Effector memory CD8-positive, alpha-beta T cell (primary cell): ENCODE results near the gene MRPL37.

Experiments used
- ATAC-seq: fragments of 150-1000 bp; cut with Tn5 transposase; replicated peaks from 2 replicates; pipeline ENCODE4 v1.10.0; 2021; ENCODE audit warnings: mild to moderate bottlenecking, moderate library complexity
- DNase-seq, 3 experiments: peaks; one replicate each; pipeline ENCODE4 v3.0.0; 2021
- H3K27ac Mint-ChIP-seq, 2 donors: one replicate each; pipeline ENCODE4 v1.8.0; 2022; ENCODE audit warnings: mild to moderate bottlenecking in 2 of 2, mixed read lengths in 2 of 2, moderate library complexity in 2 of 2
- H3K27me3 Mint-ChIP-seq, 2 donors: one replicate each; pipeline ENCODE4 v1.8.0; 2022; ENCODE audit warnings: mixed read lengths in 2 of 2
- H3K36me3 Mint-ChIP-seq: one replicate; pipeline ENCODE4 v1.8.0; 2022; ENCODE audit warnings: mild to moderate bottlenecking, moderate library complexity, mixed read lengths; ENCODE audit not compliant: insufficient read depth
- H3K4me1 Mint-ChIP-seq, 2 donors: one replicate each; pipeline ENCODE4 v1.8.0; 2022; ENCODE audit warnings: low read depth in 2 of 2, mixed read lengths in 2 of 2
- H3K4me3 Mint-ChIP-seq, 2 donors: one replicate each; pipeline ENCODE4 v1.8.0; 2022; ENCODE audit warnings: mild to moderate bottlenecking in 2 of 2, mixed read lengths in 2 of 2, moderate library complexity in 2 of 2
- H3K9me3 Mint-ChIP-seq, 2 donors: one replicate each; pipeline ENCODE4 v1.8.0; 2022; ENCODE audit warnings: mixed read lengths in 2 of 2

Gene MRPL37

GRCh38 chr1:54215523-54215922 lies 15.6 kb downstream of the MRPL37 start:
- H3K36me3 Mint-ChIP-seq, result peaks cover 66% of the 10 kb centered on the region
- no peaks in the 10 kb centered on the region for H3K27me3 Mint-ChIP-seq
- no peak overlapping the region for H3K27ac Mint-ChIP-seq

GRCh38 chr1:54218883-54219687 lies 19.1 kb downstream of the MRPL37 start:
- Mint-ChIP-seq H3K36me3 (peaks cover 36% of the 10 kb centered on the region), H3K9me3 (no peaks in the 10 kb centered on the region), H3K4me1 (peaks cover 4 to 6% of the 10 kb centered on the region in 2 donors), H3K27ac (peak overlapping the region; percentile 44 to 52), H3K27me3 (no peaks in the 10 kb centered on the region), H3K4me3 (no peak overlapping the region)
- ATAC-seq (no peak), DNase-seq (no peak)

More at GRCh38 chr1:54215523-54215922, 15.6 kb downstream of the MRPL37 start:
- Mint-ChIP-seq H3K4me1 (peaks cover 4% of the 10 kb centered on the region in 2 donors), H3K4me3 (no peak overlapping the region), H3K9me3 (no peaks in the 10 kb centered on the region)
- DNase-seq (no peak), ATAC-seq (no peak)

- peaks cover 4 to 7% of the 10 kb centered on the region in 2 donors for H3K4me1 Mint-ChIP-seq
- no peak overlapping the region for H3K4me3 Mint-ChIP-seq
- no peak for ATAC-seq
- H3K36me3 Mint-ChIP-seq, result peaks cover 34% of the 10 kb centered on the region
- no peaks in the 10 kb centered on the region for H3K27me3 Mint-ChIP-seq
- H3K27ac Mint-ChIP-seq, result peak overlapping the region in 1 of 2 donors; percentile 44
- DNase-seq, result no peak
- H3K9me3 Mint-ChIP-seq, result no peaks in the 10 kb centered on the region
Observed at GRCh38 chr1:54219688-54220003, 19.7 kb downstream of the MRPL37 start.

GRCh38 chr1:54220004-54220811 lies 20.2 kb downstream of the MRPL37 start:
- H3K27ac Mint-ChIP-seq, result peak overlapping the region in 1 of 2 donors; percentile 29
- ATAC-seq, result no peak
- DNase-seq, result no peak
- peaks cover 4 to 7% of the 10 kb centered on the region in 2 donors for H3K4me1 Mint-ChIP-seq
- H3K9me3 Mint-ChIP-seq, result no peaks in the 10 kb centered on the region
- peaks cover 33% of the 10 kb centered on the region for H3K36me3 Mint-ChIP-seq
- no peaks in the 10 kb centered on the region for H3K27me3 Mint-ChIP-seq
- no peak overlapping the region for H3K4me3 Mint-ChIP-seq

GRCh38 chr1:54221113-54221834 lies 21.3 kb downstream of the MRPL37 start:
- no peak for ATAC-seq
- H3K9me3 Mint-ChIP-seq, result no peaks in the 10 kb centered on the region

GRCh38 chr1:54221867-54222484 lies 22.0 kb downstream of the MRPL37 start:
- no peak overlapping the region for H3K4me3 Mint-ChIP-seq
- no peak for DNase-seq
- no peaks in the 10 kb centered on the region for H3K9me3 Mint-ChIP-seq
- H3K27ac Mint-ChIP-seq, result peak overlapping the region; percentile 56 to 58
- H3K27me3 Mint-ChIP-seq, result no peaks in the 10 kb centered on the region
- peaks cover 37% of the 10 kb centered on the region for H3K36me3 Mint-ChIP-seq
- H3K4me1 Mint-ChIP-seq, result peaks cover 4 to 7% of the 10 kb centered on the region in 2 donors
- no peak for ATAC-seq

More at GRCh38 chr1:54221113-54221834, 21.3 kb downstream of the MRPL37 start:
- Mint-ChIP-seq H3K27ac (peak overlapping the region; percentile 56 to 58), H3K4me3 (no peak overlapping the region), H3K4me1 (peaks cover 4 to 7% of the 10 kb centered on the region in 2 donors), H3K27me3 (no peaks in the 10 kb centered on the region), H3K36me3 (peaks cover 36% of the 10 kb centered on the region)
- DNase-seq, result no peak

- H3K4me1 Mint-ChIP-seq, result peaks cover 4 to 7% of the 10 kb centered on the region in 2 donors
- peaks cover 32% of the 10 kb centered on the region for H3K36me3 Mint-ChIP-seq
- H3K27ac Mint-ChIP-seq, result peak overlapping the region; percentile 30 to 56
- no peak overlapping the region for H3K4me3 Mint-ChIP-seq
- no peaks in the 10 kb centered on the region for H3K27me3 Mint-ChIP-seq
- DNase-seq, result no peak
- H3K9me3 Mint-ChIP-seq, result no peaks in the 10 kb centered on the region
- ATAC-seq, result no peak
Observed at GRCh38 chr1:54222711-54223110, 22.7 kb downstream of the MRPL37 start.

- Mint-ChIP-seq H3K27ac (peak overlapping the region; percentile 30 to 83), H3K9me3 (no peaks in the 10 kb centered on the region), H3K4me1 (peaks cover 1 to 7% of the 10 kb centered on the region in 2 donors), H3K36me3 (peaks cover 25% of the 10 kb centered on the region), H3K4me3 (no peak overlapping the region), H3K27me3 (no peaks in the 10 kb centered on the region)
- ATAC-seq (no peak), DNase-seq (no peak)
Observed at GRCh38 chr1:54223441-54224202, 23.7 kb downstream of the MRPL37 start.

GRCh38 chr1:54224233-54224632 lies 24.3 kb downstream of the MRPL37 start:
- Mint-ChIP-seq H3K4me1 (peaks cover 3 to 11% of the 10 kb centered on the region in 2 donors), H3K27ac (peak overlapping the region; percentile 52 to 83), H3K4me3 (no peak overlapping the region), H3K9me3 (no peaks in the 10 kb centered on the region), H3K36me3 (peaks cover 26% of the 10 kb centered on the region), H3K27me3 (no peaks in the 10 kb centered on the region)
- ATAC-seq (no peak), DNase-seq (no peak)

GRCh38 chr1:54225378-54225777 lies 25.4 kb downstream of the MRPL37 start:
- ATAC-seq, result no peak
- DNase-seq, result no peak
- Mint-ChIP-seq H3K36me3 (peaks cover 23% of the 10 kb centered on the region), H3K27me3 (no peaks in the 10 kb centered on the region), H3K4me1 (peaks cover 8 to 16% of the 10 kb centered on the region in 2 donors), H3K27ac (peak overlapping the region; percentile 1 to 52), H3K4me3 (no peak overlapping the region), H3K9me3 (no peaks in the 10 kb centered on the region)

GRCh38 chr1:54225986-54226559 lies 26.1 kb downstream of the MRPL37 start:
- Mint-ChIP-seq H3K9me3 (no peaks in the 10 kb centered on the region), H3K4me3 (no peak overlapping the region), H3K36me3 (peaks cover 23% of the 10 kb centered on the region), H3K27ac (peak overlapping the region; percentile 1 to 41), H3K4me1 (peaks cover 15 to 23% of the 10 kb centered on the region in 2 donors), H3K27me3 (no peaks in the 10 kb centered on the region)
- ATAC-seq (no peak), DNase-seq (no peak)

GRCh38 chr1:54227091-54227602 lies 27.2 kb downstream of the MRPL37 start:
- peak overlapping the region; percentile 71 to 76 for H3K27ac Mint-ChIP-seq
- no peak for ATAC-seq

More at GRCh38 chr1:54227091-54227602, 27.2 kb downstream of the MRPL37 start:
- Mint-ChIP-seq H3K4me1 (peaks cover 18 to 24% of the 10 kb centered on the region in 2 donors), H3K4me3 (no peak overlapping the region), H3K9me3 (no peaks in the 10 kb centered on the region), H3K27me3 (no peaks in the 10 kb centered on the region), H3K36me3 (peaks cover 21% of the 10 kb centered on the region)
- no peak for DNase-seq
